Spleen (tissue), 7 donors: Measurements from ENCODE around the gene HOXC10.

ENCODE experiments used
- CTCF ChIP-seq, 11 experiments: fragments of 200-600 bp in 7 of 11; fragments of 450-650 bp in 4 of 11; sonication (generic) in 4 of 11; IDR thresholded peaks in 8 of 11; conservative IDR thresholded peaks in 3 of 11; 1 replicate in 7 of 11; 2 replicates in 4 of 11; pipeline versions ENCODE4 v1.4.0 to v1.8.0; 2016 to 2021; ENCODE audit warnings: antibody characterized with exemption in 11 of 11, inconsistent platforms in 4 of 11, mild to moderate bottlenecking in 1 of 11
- POLR2A ChIP-seq, 3 donors: fragments of 450-650 bp; IDR thresholded peaks; one replicate each; pipeline ENCODE4 v1.5.1; 2017; ENCODE audit warnings: antibody characterized with exemption in 3 of 3, mild to moderate bottlenecking in 1 of 3
- POLR2AphosphoS5 ChIP-seq, 3 donors: sonication (generic); formaldehyde crosslinking; IDR thresholded peaks; one replicate each; pipeline ENCODE4 v1.5.1; 2017; ENCODE audit warnings: antibody characterized with exemption in 3 of 3
- donor health status: DM: no; HTN: no; CAD: no; lungs with moderate emphysema.
- donor health status: DM: no; HTN: no; CAD: no.
- donor health status: DM: no; HTN: no; CAD: no.

- no peak for TF ChIP-seq CTCF (IDR thresholded peaks at IDR 0.05 in 8 of 11, conservative IDR thresholded peaks at IDR 0.05 in 3 of 11)
- TF ChIP-seq POLR2AphosphoS5 (IDR thresholded peaks at IDR 0.05), result no peak
- no peak for TF ChIP-seq POLR2A (IDR thresholded peaks at IDR 0.05)
Observed at GRCh38 chr12:54038871-54039414, 54.0 kb downstream of the HOXC10 start.
